ENCODE results near the gene ANKRD60.

The ANKRD60 gene

GRCh38 chr20:58228484-58229197, at the start of gene ANKRD60:
Gene ANKRD60, minus strand, starts transcription at chr20:58228653. Its CDS starts 0 bp downstream, at chr20:58228653.
- peak; percentile 47 for DNase-seq (ENCODE audit: low read depth)

- no peak for DNase-seq (ENCODE audit: low read depth)
These were observed 49.4 kb upstream of the ANKRD60 start for GRCh38 chr20:58277578-58278472.

GRCh38 chr20:58277107-58277506, 48.7 kb upstream of the ANKRD60 start:
- no peak for DNase-seq (ENCODE audit: low read depth)

GRCh38 chr20:58274384-58274783, 45.9 kb upstream of the ANKRD60 start:
- DNase-seq (ENCODE audit: low read depth) = no peak

GRCh38 chr20:58271606-58272351, 43.3 kb upstream of the ANKRD60 start:
- DNase-seq (ENCODE audit: low read depth) = peak; percentile 13

GRCh38 chr20:58268936-58269619, 40.6 kb upstream of the ANKRD60 start:
- DNase-seq (ENCODE audit: low read depth) = no peak

GRCh38 chr20:58268421-58268821, 40.0 kb upstream of the ANKRD60 start:
- DNase-seq (ENCODE audit: low read depth) = no peak

GRCh38 chr20:58267389-58268215, 39.1 kb upstream of the ANKRD60 start:
- no peak for DNase-seq (ENCODE audit: low read depth)

GRCh38 chr20:58264271-58264670, 35.8 kb upstream of the ANKRD60 start:
- DNase-seq (ENCODE audit: low read depth) = no peak

- no peak for DNase-seq (ENCODE audit: low read depth)
These were observed 33.2 kb upstream of the ANKRD60 start for GRCh38 chr20:58261660-58262059.

GRCh38 chr20:58260006-58260405, 31.6 kb upstream of the ANKRD60 start:
- no peak for DNase-seq (ENCODE audit: low read depth)

- no peak for DNase-seq (ENCODE audit: low read depth)
These were observed 28.4 kb upstream of the ANKRD60 start for GRCh38 chr20:58256842-58257241.

- DNase-seq (ENCODE audit: low read depth) = no peak
These were observed 27.9 kb upstream of the ANKRD60 start for GRCh38 chr20:58256307-58256706.

GRCh38 chr20:58254890-58255289, 26.4 kb upstream of the ANKRD60 start:
- DNase-seq (ENCODE audit: low read depth) = no peak

GRCh38 chr20:58251979-58252591, 23.6 kb upstream of the ANKRD60 start:
- no peak for DNase-seq (ENCODE audit: low read depth)

GRCh38 chr20:58251348-58251978, 23.0 kb upstream of the ANKRD60 start:
- no peak for DNase-seq (ENCODE audit: low read depth)

GRCh38 chr20:58246346-58246745, 17.9 kb upstream of the ANKRD60 start:
- DNase-seq (ENCODE audit: low read depth) = no peak

GRCh38 chr20:58245931-58246330, 17.5 kb upstream of the ANKRD60 start:
- no peak for DNase-seq (ENCODE audit: low read depth)

GRCh38 chr20:58245181-58245891, 16.9 kb upstream of the ANKRD60 start:
- DNase-seq (ENCODE audit: low read depth) = no peak

All from stimulated activated CD4-positive, alpha-beta T cell treated with anti-CD3 and anti-CD28 coated beads, Interleukin-2, amount 100 ng/mL, for 4 hours (primary cell).